T-helper 22 cell (primary cell): ENCODE results near the gene IL4I1.

Experiments
- DNase-seq: peaks from one replicate; pipeline ENCODE4 v3.0.0-alpha.2; 2020; ENCODE audit warnings: low read depth

IL4I1 gene

DNA sequence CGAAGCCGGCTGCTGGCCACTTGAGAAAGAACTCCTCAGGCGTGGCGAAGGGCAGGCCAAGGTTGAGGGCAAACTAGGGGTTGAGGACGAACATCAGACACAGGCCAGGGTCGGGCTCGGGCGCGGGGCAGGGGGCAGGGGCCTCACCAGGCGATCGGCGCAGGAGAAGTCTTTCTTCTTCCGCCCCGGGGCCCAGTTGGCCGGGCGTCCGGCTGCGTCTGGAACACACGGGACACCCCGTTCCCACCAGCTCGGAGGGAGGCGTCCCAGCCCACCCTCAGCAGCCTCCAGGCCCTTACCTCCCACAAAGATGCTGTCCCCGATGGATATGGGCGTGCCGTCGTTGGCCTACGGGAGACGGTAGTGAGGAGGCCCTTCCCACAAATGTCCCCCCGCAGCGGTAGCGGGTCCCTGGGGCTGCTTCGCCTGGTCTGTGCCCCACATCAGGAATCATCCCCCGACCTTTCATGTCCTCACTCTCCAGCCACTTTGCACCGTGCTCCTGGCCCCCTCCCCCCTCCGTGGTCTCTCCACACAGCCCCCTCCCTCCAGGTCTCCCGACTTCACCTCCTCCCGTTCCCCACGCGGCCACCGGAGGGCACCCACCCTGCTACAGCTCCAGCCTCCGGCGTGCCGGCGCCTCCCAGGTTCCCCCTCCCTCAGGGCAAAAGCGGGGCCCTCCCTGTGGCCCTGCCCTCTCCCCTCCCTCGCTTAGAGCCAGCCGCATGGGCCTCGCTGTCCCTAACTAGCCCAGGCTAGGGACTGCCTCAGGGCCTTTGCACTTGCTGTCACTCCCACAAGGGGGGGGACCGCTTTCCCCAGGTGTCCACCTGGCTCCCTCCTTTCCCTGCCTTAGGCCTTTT is 34.1 kb downstream of the IL4I1 start:
- DNase-seq: no peak

DNA sequence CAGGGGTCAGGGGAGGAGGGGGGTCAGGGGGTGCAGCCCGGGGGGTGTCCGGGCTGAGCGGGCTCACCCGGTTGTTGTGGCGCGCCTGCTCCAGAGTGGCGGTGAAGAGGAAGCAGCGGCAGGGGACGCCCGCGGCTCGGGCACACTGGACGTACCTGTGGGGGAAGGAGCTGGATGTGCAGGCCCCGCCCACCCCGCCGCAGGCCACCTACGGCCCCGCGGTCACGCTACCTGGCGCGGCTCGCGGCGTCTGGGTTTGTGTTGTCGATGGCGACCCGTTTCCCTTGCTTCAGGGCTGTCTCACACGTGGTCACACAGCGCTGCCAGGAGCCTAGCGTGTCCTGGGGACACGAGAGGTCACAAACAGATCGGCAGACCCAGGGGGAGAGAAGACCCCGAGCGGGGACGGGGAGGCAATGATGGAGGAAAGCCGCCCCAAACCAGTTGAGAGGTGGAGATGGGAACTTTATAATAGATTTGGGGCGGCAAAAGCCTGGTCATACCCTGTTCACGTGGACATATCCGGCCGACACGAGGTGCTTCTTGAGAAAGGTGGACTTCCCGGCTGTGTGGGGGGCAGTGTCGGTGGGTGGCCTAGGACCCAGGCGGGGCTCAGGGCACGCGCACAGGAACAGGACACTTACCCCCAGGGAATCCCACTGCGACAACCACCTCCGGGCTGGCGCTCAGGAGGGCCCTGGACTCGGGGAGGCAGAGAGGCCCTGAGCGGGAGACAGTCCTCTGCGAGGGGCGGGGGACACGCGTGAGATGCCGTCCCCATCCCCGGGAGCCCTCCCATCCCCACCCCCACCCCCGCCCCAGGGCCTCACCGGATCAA is 34.9 kb downstream of the IL4I1 start:
- no peak for DNase-seq

DNA sequence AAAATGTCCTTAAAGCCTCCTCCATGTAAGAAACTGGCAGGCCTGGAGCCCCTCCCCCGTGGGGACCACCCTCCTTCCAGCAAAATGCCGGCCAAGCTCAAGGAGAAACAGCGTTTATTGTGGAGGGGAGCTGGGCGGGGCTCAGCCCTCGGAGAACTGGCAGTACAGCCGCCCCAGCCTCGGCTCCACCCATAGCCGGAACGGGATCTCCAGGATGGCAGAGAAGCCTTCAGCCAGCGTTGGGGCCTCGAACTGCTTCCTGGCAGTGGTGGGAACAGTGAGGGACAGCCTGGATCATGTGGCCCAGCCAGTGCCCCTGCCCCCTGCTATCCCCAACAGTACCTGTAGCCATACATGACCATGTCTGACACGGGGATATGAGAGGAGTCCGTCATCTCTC is 35.6 kb downstream of the IL4I1 start:
- no peak for DNase-seq

GRCh38 chr19:49860336-49861102 is 36.2 kb downstream of the IL4I1 start:
- no peak for DNase-seq

DNA sequence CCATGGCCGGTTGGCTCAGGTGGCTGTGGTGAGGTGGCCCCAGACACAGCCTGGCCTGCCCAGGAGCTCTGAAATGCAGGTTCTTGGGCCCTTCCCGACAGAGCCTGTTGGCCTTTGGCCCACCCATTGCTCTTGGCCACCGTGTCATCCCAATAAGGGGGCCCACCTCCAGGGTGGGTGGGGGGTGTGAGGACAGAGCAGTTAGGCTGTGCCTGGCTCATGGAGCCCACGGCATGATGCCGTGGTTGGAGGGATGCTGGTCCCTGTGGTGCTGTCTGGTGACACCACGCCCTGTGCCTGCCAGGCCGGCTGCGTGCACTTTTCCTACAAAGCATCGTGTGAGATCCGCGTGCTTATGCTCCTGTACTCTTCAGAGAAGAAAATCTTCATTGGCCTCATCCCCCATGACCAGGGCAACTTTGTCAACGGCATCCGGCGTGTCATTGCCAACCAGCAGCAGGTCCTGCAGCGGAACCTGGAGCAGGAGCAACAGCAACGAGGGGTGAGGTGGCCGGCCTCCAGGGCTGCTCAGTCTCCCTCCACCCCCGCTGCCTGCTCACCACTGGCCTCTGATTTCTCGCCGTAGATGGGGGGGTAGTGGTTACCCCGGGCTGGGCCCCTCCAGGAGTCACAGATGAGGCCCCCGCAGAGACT is 36.9 kb downstream of the IL4I1 start:
- DNase-seq: no peak

DNA sequence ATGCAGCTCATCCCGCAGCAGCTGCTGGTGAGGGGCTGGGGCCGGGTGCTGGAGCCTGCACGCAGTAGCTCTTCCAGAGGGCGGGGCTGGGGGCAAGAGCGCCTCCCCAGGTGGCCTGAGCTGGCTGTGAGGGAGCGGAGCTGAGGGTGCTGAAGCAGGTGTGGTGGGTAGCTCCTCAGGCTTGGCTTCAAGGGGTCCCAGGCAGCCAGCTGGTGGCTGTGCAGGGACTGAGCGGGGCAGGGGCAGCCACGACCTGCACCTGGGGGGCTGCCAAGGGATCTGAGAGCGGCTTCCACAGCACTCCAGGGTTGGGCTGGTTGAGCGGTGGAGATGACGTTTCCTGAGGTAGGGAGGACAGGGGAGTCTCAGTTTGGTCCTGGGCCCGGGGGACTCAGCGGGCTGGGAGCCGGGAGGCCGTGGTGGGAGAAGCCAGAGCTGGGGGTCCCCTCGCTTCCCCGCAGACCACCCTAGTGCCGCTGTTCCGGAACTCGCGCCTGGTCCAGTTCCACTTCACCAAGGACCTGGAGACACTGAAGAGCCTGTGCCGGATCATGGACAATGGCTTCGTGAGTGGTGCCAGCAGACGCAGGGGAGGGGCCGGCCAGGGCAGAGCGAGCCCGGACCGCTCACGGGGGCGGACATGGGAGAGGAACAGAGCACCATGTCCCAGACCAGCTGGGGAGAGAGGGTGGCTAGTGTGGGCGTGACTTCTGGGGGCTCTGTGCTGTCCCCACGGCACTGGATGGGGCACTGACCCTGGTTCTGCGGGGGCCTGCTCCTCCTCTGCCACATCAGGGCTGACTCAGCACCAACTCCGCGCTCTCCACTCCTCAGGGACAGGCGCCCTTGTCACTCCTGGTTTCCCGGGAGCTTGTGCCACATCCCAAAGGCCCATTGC is 38.4 kb downstream of the IL4I1 start:
- DNase-seq: no peak

DNA sequence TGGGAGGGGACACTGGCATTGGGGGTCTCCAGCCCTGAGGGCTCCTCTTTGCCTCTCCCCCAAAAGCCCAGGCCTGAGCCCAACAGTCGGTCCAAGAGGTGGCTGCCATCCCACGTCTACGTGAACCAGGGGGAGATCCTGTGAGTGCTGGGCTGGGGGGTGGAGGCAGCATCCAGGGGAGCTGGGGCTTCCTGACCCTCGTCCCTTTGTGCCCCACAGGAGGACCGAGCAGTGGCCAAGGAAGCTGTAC is 38.9 kb downstream of the IL4I1 start:
- DNase-seq: no peak

- DNase-seq: no peak
Measured at GRCh38 chr19:49857061-49857837, 39.4 kb downstream of the IL4I1 start.

- no peak for DNase-seq
Measured at GRCh38 chr19:49856574-49857021, 40.1 kb downstream of the IL4I1 start.

- no peak for DNase-seq
Measured at GRCh38 chr19:49855676-49856573, 40.8 kb downstream of the IL4I1 start.

GRCh38 chr19:49855277-49855675 is 41.4 kb downstream of the IL4I1 start:
- DNase-seq: no peak

- no peak for DNase-seq
Measured at GRCh38 chr19:49854378-49855263, 42.1 kb downstream of the IL4I1 start.

DNA sequence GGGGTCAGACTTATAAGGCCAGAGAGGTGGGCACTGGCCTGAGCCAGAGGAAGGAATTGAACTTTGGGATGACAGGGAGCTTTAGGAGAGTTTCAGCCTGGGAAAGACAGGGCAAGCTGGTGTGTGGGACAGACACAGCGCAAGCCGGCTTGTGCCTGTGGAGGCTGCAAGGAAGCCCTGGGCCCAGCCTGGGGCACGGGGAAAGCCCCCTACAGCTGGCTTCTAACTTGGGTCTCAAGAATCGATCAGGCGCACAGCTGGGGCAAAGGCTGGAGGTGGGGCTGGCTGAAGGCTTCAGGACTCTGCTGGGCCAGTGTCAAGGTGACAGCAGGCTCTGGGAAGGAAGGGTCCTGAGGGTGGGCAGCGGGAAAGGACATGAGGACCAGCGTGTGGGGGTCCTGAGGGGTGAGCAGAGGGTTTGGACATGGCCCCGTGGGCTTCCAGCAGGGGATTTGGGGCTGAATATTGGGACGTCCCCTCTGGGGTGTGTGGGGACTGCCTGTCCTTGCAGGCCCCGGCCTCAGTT is 42.8 kb downstream of the IL4I1 start:
- DNase-seq: no peak

DNA sequence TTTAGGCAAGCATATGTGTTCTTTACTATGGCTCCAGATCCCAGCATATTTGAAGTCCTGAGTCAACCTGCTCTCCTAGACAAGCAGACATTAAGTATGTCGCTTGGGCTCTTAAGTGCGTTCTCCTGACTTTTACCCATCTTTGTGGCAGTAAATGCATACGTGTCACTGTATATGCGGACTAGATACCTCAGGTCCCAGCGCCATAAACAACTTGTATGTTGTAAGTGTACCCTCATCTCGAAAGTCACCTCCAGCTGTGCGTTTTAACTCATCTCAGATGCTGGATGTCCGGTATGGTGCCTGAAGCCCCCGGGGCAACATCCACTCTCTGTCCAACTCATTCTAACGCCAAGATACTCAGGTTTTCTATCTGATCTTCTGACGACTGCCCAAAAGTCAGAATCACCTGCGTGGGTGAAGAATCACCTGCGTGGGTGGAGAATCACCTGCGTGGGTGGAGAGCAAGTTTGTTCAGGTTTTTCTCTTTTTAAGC is 44.0 kb downstream of the IL4I1 start:
- DNase-seq: no peak

DNA sequence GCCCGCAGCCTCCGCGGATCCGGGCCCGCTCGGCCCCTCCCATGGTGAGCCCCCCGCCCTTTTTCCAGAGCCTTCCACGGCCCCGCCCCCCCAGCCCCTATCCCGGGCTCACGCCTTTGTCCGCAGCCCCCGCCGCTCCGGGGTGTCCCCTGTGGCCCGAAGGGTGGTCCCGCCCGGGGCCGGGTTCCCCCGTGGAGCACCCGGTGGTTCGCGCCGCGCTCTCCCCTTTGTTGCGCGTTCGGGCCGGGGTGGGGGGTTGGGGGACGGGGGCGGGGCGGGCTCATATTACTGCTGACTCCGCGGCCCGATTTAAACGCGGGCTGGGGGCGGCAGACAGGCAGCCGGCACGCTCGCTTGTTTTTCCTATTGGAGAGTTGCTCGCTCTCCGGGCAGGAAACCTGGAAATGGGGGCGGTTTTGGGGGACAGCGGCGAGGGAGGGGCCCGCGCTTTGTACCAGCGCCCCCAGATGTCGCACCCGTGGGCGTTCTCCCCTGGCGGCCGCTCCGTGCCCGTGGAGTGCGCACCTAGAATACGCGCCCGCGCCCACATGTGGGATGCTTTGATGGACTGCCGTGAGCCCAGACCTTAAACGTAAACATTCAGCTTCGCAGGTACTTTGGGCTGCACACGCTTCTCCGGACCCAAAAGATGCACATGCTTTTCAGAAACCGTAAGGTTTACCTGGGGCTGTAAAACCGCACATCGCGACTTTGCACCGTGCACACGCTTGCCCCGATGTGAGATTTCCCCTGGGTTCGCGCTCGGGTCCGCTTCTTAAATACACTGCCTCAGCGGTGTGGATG is 45.0 kb downstream of the IL4I1 start:
- no peak for DNase-seq

GRCh38 chr19:49850487-49851342 is 46.0 kb downstream of the IL4I1 start, which contains the start of gene PTOV1:
Gene PTOV1 (plus strand): TSS chr19:49851159.
- peak; percentile 76 for DNase-seq
